ENCODE data around the gene SLC16A12.

Gene SLC16A12

DNA sequence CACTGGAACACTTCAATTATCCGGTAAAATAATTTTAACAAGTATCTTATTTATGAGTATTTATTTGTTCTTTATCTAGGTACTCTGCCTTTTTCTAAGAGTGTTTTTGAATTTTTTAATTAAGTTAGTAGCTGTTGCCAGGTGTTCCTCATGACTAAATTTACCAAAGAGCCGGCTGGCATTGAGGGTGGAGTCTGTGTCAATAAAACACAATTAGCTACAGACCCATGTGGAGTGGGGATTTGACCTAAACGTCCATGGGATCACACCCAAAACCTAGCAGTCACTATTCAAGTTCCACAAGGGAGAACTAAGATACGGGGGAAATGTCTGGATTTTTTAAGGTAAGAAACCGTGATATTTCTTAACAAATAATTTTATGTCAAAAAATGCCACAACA lies 9.8 kb downstream of the SLC16A12 start:
- no peak for DNase-seq
- Histone ChIP-seq H4K91ac (ENCODE audit: low read length) (no peak overlapping the region), H3K4me3 (ENCODE audit: insufficient read depth in 1 of 2, low read depth in 1 of 2, low read length in 2 of 2) (no peak overlapping the region), H2BK15ac (ENCODE audit: low read depth, poor library complexity, severe bottlenecking) (no peak overlapping the region), H3K4me1 (ENCODE audit: control insufficient read depth, insufficient read depth, low read depth, low read length) (no peaks in the 10 kb centered on the region), H3K27ac (ENCODE audit: low read length, poor library complexity, severe bottlenecking) (no peak overlapping the region), H2BK120ac (ENCODE audit: low read depth, low read length) (no peak overlapping the region), H3K18ac (ENCODE audit: low read depth in 1 of 2, low read length in 2 of 2) (no peak overlapping the region), H2AK5ac (ENCODE audit: low read length, severe bottlenecking) (no peak overlapping the region), H3K27me3 (ENCODE audit: control insufficient read depth in 1 of 2, insufficient read depth in 1 of 2, low read length in 2 of 2) (no peaks in the 10 kb centered on the region), H4K8ac (ENCODE audit: low read length) (no peak overlapping the region), H3K14ac (ENCODE audit: low read length in 2 of 2) (no peak overlapping the region), H3K9me3 (ENCODE audit: control insufficient read depth, low read length) (no peaks in the 10 kb centered on the region), H3K9ac (ENCODE audit: low read length) (no peak overlapping the region), H3K79me1 (replicated peaks; ENCODE audit: low read length, poor library complexity, severe bottlenecking) (no peaks in the 10 kb centered on the region), H2AFZ (ENCODE audit: low read depth, low read length) (no peak overlapping the region), H3K4ac (ENCODE audit: low read depth in 1 of 2, low read length in 2 of 2) (no peak overlapping the region), H2BK5ac (ENCODE audit: low read depth, low read length, poor library complexity, severe bottlenecking) (no peak overlapping the region), H3K36me3 (ENCODE audit: control insufficient read depth in 1 of 2, insufficient read depth in 2 of 2, low read depth in 1 of 2, low read length in 2 of 2) (no peaks in the 10 kb centered on the region), H3K4me2 (ENCODE audit: low read length, poor library complexity, severe bottlenecking) (no peak overlapping the region), H2BK12ac (ENCODE audit: low read length in 2 of 2) (no peak overlapping the region), H3K23ac (ENCODE audit: low read length in 2 of 2) (no peak overlapping the region)
- WGBS, result 88% methylated on average over 1 of the region's 5 CpGs

DNA sequence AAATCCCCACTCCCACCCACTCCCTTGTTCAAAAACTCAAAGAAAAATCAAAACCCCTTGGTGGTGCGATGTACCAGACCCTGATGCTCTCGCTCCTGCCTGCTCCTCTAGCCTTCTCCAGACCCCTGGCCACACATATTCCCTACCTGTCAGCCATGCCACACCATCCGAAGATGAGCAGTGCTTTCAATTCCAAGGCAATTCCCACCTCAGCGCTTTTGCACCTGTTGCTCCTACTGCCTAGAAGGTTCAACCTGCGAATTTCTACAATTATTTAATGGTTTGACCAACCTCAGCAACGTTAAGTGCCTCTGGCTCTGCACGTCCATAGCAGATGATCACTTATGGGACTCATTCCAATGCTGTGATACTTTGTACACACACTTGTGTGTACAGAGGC lies 11.1 kb downstream of the SLC16A12 start:
- Histone ChIP-seq H3K4me2 (ENCODE audit: low read length, poor library complexity, severe bottlenecking) (no peak overlapping the region), H3K9me3 (ENCODE audit: control insufficient read depth, low read length) (no peaks in the 10 kb centered on the region), H2AK5ac (ENCODE audit: low read length, severe bottlenecking) (no peak overlapping the region), H3K14ac (ENCODE audit: low read length in 2 of 2) (no peak overlapping the region), H3K23ac (ENCODE audit: low read length in 2 of 2) (no peak overlapping the region), H2BK120ac (ENCODE audit: low read depth, low read length) (no peak overlapping the region), H2BK5ac (ENCODE audit: low read depth, low read length, poor library complexity, severe bottlenecking) (no peak overlapping the region), H2AFZ (ENCODE audit: low read depth, low read length) (no peak overlapping the region), H3K9ac (ENCODE audit: low read length) (no peak overlapping the region), H4K8ac (ENCODE audit: low read length) (no peak overlapping the region), H2BK15ac (ENCODE audit: low read depth, poor library complexity, severe bottlenecking) (no peak overlapping the region), H3K4ac (ENCODE audit: low read depth in 1 of 2, low read length in 2 of 2) (no peak overlapping the region), H3K79me1 (replicated peaks; ENCODE audit: low read length, poor library complexity, severe bottlenecking) (no peaks in the 10 kb centered on the region), H2BK12ac (ENCODE audit: low read length in 2 of 2) (no peak overlapping the region), H3K4me1 (ENCODE audit: control insufficient read depth, insufficient read depth, low read depth, low read length) (no peaks in the 10 kb centered on the region), H3K27me3 (ENCODE audit: control insufficient read depth in 1 of 2, insufficient read depth in 1 of 2, low read length in 2 of 2) (no peaks in the 10 kb centered on the region), H3K36me3 (ENCODE audit: control insufficient read depth in 1 of 2, insufficient read depth in 2 of 2, low read depth in 1 of 2, low read length in 2 of 2) (no peaks in the 10 kb centered on the region), H3K4me3 (ENCODE audit: insufficient read depth in 1 of 2, low read depth in 1 of 2, low read length in 2 of 2) (no peak overlapping the region), H3K18ac (ENCODE audit: low read depth in 1 of 2, low read length in 2 of 2) (peak overlapping the region in 1 of 2 experiments; percentile 16), H3K27ac (ENCODE audit: low read length, poor library complexity, severe bottlenecking) (no peak overlapping the region), H4K91ac (ENCODE audit: low read length) (no peak overlapping the region)
- no peak for DNase-seq
- 96% methylated on average over 7 of the region's 7 CpGs for WGBS

DNA sequence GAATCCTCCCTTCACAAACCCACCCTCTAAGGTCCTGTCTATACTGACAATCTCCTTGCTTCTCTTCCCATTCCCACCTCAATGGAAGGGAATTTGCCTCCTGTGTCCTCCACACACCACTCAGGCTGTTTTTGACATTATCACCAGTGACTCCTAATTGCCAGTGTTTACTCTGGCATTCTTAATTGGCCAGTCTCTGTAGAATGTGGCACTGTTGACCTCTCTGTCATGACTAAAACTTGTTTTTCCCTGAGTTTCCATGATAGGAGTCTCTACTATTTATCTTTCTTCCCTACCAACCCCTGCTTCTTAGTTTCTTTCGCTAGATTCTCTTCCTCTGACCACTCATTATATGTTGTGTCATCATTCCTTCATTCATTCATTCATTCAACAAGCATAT lies 12.1 kb downstream of the SLC16A12 start:
- H3K18ac ChIP-seq (ENCODE audit: low read depth in 1 of 2, low read length in 2 of 2), result peak overlapping the region; percentile 6 to 26
- WGBS, result 95% methylated on average over 1 of the region's 1 CpG
- no peak overlapping the region for H3K27ac ChIP-seq (ENCODE audit: low read length, poor library complexity, severe bottlenecking)
- no peak overlapping the region for H3K14ac ChIP-seq (ENCODE audit: low read length in 2 of 2)
- no peak overlapping the region for H2AFZ ChIP-seq (ENCODE audit: low read depth, low read length)
- H3K4ac ChIP-seq (ENCODE audit: low read depth in 1 of 2, low read length in 2 of 2), result no peak overlapping the region
- DNase-seq, result no peak
- no peak overlapping the region for H2BK15ac ChIP-seq (ENCODE audit: low read depth, poor library complexity, severe bottlenecking)
- no peak overlapping the region for H3K23ac ChIP-seq (ENCODE audit: low read length in 2 of 2)
- H3K4me1 ChIP-seq (ENCODE audit: control insufficient read depth, insufficient read depth, low read depth, low read length), result no peaks in the 10 kb centered on the region
- H2BK12ac ChIP-seq (ENCODE audit: low read length in 2 of 2), result peak overlapping the region; percentile 11 to 14
- H3K36me3 ChIP-seq (ENCODE audit: control insufficient read depth in 1 of 2, insufficient read depth in 2 of 2, low read depth in 1 of 2, low read length in 2 of 2), result no peaks in the 10 kb centered on the region
- no peak overlapping the region for H4K8ac ChIP-seq (ENCODE audit: low read length)
- H4K91ac ChIP-seq (ENCODE audit: low read length), result peak overlapping the region; percentile 30
- H2BK5ac ChIP-seq (ENCODE audit: low read depth, low read length, poor library complexity, severe bottlenecking), result no peak overlapping the region
- H2AK5ac ChIP-seq (ENCODE audit: low read length, severe bottlenecking), result no peak overlapping the region
- no peaks in the 10 kb centered on the region for H3K9me3 ChIP-seq (ENCODE audit: control insufficient read depth, low read length)
- no peaks in the 10 kb centered on the region for H3K27me3 ChIP-seq (ENCODE audit: control insufficient read depth in 1 of 2, insufficient read depth in 1 of 2, low read length in 2 of 2)
- no peak overlapping the region for H2BK120ac ChIP-seq (ENCODE audit: low read depth, low read length)
- no peaks in the 10 kb centered on the region for H3K79me1 ChIP-seq (replicated peaks; ENCODE audit: low read length, poor library complexity, severe bottlenecking)
- H3K9ac ChIP-seq (ENCODE audit: low read length), result no peak overlapping the region
- no peak overlapping the region for H3K4me2 ChIP-seq (ENCODE audit: low read length, poor library complexity, severe bottlenecking)
- H3K4me3 ChIP-seq (ENCODE audit: insufficient read depth in 1 of 2, low read depth in 1 of 2, low read length in 2 of 2), result no peak overlapping the region

DNA sequence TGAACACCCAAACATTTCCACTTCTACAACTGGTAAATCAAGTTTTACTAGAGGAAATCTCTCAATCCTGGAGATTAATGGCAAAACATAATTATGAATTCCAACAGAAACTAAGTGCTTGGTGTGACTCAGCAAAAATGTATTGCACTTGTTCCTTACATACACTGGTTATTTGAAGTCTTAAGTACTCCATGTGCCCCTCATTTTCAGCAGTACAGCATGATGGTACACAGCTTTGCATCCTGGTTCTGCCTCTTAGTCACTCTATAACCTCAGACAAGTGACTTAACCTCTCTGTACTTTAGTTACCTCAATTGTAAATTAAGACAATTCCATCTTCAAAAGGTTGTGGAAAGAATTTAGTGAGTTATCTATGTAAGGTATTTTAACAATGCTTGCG lies 12.9 kb downstream of the SLC16A12 start:
- peak; percentile 45 for DNase-seq
- Histone ChIP-seq H3K14ac (ENCODE audit: low read length in 2 of 2) (no peak overlapping the region), H3K9ac (ENCODE audit: low read length) (no peak overlapping the region), H3K18ac (ENCODE audit: low read depth in 1 of 2, low read length in 2 of 2) (peak overlapping the region in 1 of 2 experiments; percentile 56), H3K27me3 (ENCODE audit: control insufficient read depth in 1 of 2, insufficient read depth in 1 of 2, low read length in 2 of 2) (no peaks in the 10 kb centered on the region), H2BK120ac (ENCODE audit: low read depth, low read length) (no peak overlapping the region), H3K36me3 (ENCODE audit: control insufficient read depth in 1 of 2, insufficient read depth in 2 of 2, low read depth in 1 of 2, low read length in 2 of 2) (no peaks in the 10 kb centered on the region), H3K4me2 (ENCODE audit: low read length, poor library complexity, severe bottlenecking) (no peak overlapping the region), H3K4me3 (ENCODE audit: insufficient read depth in 1 of 2, low read depth in 1 of 2, low read length in 2 of 2) (no peak overlapping the region), H3K23ac (ENCODE audit: low read length in 2 of 2) (no peak overlapping the region), H3K4ac (ENCODE audit: low read depth in 1 of 2, low read length in 2 of 2) (no peak overlapping the region), H2BK5ac (ENCODE audit: low read depth, low read length, poor library complexity, severe bottlenecking) (no peak overlapping the region), H3K79me1 (replicated peaks; ENCODE audit: low read length, poor library complexity, severe bottlenecking) (no peaks in the 10 kb centered on the region), H2BK12ac (ENCODE audit: low read length in 2 of 2) (no peak overlapping the region), H4K8ac (ENCODE audit: low read length) (no peak overlapping the region), H4K91ac (ENCODE audit: low read length) (no peak overlapping the region), H2AK5ac (ENCODE audit: low read length, severe bottlenecking) (no peak overlapping the region), H3K4me1 (ENCODE audit: control insufficient read depth, insufficient read depth, low read depth, low read length) (peaks cover 3% of the 10 kb centered on the region), H2AFZ (ENCODE audit: low read depth, low read length) (no peak overlapping the region), H3K9me3 (ENCODE audit: control insufficient read depth, low read length) (no peaks in the 10 kb centered on the region), H3K27ac (ENCODE audit: low read length, poor library complexity, severe bottlenecking) (no peak overlapping the region), H2BK15ac (ENCODE audit: low read depth, poor library complexity, severe bottlenecking) (no peak overlapping the region)
- 75% methylated on average over 1 of the region's 1 CpG for WGBS

All from mesenchymal stem cell (in vitro differentiated cells and primary cell).